Activated T-cell treated with anti-CD3 and anti-CD28 coated beads, Interleukin-2, amount 50 U/mL, for 48 hours (primary cell): ENCODE measurements around the gene ZNF30.
"Not testable (repeated sequence)": the region's sequence is repeated elsewhere in the genome, so short reads cannot be mapped to it uniquely, and the experiment has no call there.

Experiments used
- DNase-seq, 2 experiments: peaks; one replicate each; pipeline ENCODE4 v3.0.0-alpha.2; 2020

The ZNF30 gene

DNA sequence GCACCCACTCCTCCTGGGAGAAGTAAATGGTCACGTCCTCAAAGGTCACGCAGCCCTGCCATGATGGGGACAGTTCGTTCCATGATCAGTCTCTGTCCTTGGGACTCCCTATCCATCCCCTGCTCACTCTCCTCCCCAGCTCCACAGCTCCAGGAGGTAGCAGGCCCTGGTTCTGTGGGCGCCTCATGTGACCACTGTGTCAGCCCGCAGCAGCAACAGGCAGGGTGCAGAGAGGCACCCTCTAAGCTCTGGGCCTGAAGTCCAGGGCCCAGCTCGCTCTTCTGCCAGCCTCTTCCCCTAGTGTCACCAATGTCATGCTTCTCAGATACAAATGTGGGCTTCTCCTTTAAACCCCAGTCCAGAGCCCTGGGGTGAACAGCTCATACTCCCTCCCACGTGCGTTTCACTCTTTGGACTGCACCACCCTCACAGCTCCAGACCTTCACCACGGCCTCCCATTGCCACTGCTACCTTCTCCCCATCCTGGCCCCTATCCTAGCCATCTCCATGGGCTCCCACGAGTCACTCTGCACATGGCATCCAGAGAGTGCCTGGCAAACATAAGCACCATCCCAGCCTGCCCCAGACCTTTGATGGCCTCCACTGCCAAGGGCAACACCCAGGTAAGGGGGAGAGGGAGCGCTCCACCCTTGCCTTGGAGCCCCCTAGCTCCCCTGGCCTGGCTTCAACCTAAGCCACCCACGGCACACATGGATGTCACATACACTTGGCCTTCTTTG lies 34.4 kb downstream of the ZNF30 start:
- DNase-seq, result no peak

DNA sequence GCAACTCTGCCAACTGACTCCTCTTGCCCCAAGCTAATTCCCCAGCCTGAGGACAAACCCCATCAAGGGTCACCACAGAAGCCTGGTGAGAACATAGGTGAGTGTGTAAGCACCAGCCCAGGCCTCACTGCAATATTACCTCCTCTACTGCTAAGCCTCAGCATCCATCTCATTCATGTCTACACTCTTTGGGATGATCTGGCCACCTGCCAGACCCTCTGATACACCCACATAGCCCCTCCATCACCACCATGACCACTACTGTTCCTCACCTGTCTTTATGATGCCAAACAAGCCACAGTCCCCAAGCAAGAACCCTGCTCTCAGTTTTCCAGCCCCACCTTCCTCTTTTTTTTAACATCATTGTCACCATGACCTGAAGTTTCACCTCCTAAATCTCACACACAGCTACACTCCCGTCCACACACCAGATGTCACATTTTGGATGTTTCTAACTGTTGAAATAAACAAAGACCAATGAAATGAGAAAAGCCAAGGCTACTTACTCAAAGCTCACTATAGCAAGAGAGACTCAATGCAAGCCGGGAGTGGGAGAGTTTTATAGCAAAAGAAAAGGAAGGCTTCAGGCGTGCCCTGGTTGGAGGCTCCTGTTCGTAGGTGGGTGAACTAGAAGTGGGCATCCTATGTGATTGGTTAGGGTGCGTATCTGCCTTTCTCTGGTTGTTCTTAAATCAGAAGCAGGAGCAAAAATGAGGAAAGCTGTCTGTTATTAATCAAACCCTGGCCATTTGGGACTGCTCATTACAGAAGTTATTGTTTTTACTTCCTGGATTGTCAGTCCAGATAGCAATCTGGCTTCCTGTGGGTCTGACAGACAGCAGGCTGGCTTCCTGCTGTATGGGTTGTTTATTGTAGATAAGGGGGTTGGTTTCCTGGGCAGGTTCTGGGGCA lies 35.3 kb downstream of the ZNF30 start:
- DNase-seq, result no peak

DNA sequence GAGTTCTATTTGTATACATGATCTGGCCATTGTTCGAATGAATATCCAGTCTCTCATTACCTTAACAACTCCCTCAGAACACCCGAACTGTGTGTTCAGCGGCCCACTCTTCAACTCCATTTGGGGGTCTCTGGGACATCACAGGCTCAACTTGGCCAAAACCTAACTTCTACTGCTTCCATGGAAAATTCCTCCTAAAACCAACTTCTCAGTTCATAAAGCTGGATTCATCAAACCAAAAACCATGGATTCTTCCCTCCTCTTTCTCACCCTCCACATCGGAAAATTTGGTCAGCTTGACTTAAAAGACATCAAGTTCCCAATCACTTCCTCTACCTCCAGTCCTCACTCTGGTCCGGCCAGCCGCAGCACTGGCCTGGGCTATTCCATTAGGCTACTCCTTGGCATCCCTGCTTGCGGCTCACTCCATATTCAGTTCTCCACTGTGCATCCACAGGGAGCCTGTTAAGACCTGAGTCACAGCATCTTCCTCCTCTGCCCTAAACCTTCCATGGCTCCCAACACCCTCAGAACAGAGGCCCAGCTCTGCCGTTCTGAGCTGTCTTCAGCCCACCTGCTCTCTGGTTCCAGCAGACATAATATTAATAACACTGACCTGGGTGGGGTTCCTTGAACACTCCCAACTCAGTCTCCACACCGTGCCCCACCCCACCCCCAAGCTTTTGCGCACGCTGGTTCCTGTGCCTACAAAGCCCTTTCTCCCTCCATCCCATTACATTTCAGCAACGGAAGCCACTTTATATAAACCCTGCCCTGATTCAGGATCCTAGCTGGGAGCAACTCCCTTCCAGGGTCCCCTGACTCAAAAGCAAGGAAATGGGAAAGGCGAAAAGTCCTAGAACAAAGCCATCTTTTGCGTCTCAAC lies 36.2 kb downstream of the ZNF30 start:
- peak; percentile 34 to 41 for DNase-seq

DNA sequence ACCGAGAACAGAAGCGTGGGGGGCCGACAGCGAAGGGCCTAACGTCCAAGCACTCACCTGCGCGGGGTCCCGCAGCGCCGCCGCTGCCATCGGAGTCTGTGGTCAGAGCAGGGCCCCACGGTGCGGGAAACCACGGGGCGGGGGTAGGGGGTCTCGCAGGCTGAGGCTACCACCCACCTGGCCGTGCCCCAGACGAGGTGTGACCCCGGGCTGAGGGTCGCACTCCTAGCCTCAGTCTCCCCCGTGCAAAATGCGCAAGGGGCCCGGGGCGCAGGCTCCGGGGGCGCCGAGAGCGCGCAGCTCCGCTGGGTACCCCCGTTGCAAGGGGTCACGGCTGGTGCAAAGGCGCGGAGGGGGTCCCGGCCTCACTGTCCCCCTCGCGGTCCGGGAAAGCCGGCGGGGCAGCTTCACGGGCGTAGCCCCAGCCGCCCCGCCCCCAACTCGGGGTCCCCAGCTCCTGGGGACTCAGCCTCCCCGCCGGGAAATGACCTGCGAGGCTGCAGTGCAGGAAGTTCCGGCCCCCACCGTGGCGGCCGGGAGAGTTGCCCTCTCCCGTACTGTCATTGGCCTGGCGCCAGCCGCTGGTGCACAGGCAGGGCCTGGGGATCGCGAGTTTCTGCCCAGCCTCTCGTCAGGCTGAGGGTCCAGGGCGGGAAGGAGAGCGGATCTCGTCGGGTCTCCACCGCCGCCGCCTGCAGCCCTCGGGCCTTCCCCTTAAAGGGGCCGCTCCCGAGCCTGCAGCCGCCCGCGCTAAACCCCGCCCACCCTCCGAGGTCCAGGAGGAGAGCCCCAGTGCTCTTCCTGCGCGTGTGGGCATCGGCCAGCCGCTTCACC lies 37.1 kb downstream of the ZNF30 start, which contains the start of gene ZNF792:
Gene ZNF792 (minus strand): TSS at position 657 of the 834 bp plus-strand sequence. CDS start 567 bp downstream, at position 90.
- DNase-seq, result peak; percentile 67 to 77

- DNase-seq, result no peak
These were observed 37.9 kb downstream of the ZNF30 start for GRCh38 chr19:34964598-34964997.

- not testable (repeated sequence) for DNase-seq
These were observed 38.8 kb downstream of the ZNF30 start for GRCh38 chr19:34965505-34965904.

GRCh38 chr19:34967551-34967950 lies 40.8 kb downstream of the ZNF30 start:
- DNase-seq, result no peak

GRCh38 chr19:34969721-34970120 lies 43.0 kb downstream of the ZNF30 start:
- no peak for DNase-seq

GRCh38 chr19:34970185-34970780 lies 43.6 kb downstream of the ZNF30 start:
- DNase-seq, result not testable (repeated sequence)

GRCh38 chr19:34972163-34972705 lies 45.5 kb downstream of the ZNF30 start:
- no peak for DNase-seq

- no peak for DNase-seq
These were observed 47.9 kb downstream of the ZNF30 start for GRCh38 chr19:34974646-34975045.

DNA sequence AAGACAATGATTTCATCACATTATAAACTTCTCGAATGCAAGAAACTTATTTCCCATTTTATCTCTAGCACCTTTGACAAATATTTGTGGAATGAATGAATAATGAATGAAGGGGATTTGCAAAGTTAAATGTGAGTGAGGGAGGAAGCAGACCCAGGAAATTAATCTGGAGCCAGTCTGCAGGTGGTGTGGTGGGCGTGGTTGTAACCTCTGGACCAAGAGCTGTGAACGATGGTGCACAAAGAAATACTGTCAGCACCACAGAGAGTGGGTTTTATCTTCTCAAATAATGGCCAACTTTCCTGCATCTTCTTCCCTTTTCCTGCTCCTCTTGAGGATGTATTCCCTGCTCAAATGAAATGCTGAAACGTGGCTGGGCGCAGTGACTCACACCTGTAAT lies 48.4 kb downstream of the ZNF30 start:
- peak in 1 of 2 experiments; percentile 17 for DNase-seq

GRCh38 chr19:34976611-34977010 lies 49.9 kb downstream of the ZNF30 start:
- peak in 1 of 2 experiments; percentile 17 for DNase-seq

GRCh38 chr19:34979819-34980640 lies 53.3 kb downstream of the ZNF30 start:
- DNase-seq, result no peak

DNA sequence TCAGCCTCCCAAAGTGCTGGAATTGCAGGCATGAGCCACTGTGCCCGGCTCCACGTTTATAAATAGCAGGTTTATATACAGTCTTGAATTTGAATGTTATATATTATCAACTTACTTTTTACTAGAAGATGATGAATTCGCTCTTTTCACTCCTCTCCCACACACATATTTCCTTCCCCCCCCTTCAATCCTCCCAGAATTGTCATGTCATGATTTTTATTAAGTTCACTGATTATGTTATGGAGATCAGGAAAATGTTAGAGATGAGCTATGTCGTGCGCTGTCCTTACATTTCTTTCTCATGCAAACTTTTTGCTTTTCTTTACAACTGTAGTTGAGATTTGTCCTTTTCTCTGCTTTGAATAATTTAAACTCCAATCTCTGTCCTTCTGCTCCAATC lies 55.6 kb downstream of the ZNF30 start:
- DNase-seq, result no peak

DNA sequence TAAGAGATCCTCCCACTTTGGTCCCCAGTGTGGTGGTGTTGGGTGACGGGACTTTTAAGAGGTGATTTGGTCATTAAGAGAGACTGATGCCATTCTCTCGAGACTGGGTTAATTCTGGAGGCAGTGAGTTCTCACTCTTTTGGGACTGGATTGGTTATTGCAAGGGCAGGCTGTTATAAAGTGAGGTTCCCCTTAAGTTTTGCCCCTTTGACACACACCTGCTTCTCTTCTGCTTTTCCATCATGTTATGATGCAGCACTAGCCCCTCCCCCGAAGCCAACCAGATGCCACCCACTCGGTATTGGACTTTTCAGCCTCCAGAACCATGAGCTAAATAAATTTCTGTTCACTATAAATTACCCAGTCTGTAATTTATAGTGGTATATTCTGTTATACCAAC lies 57.1 kb downstream of the ZNF30 start:
- no peak for DNase-seq

GRCh38 chr19:34984287-34984686 lies 57.6 kb downstream of the ZNF30 start:
- no peak for DNase-seq

DNA sequence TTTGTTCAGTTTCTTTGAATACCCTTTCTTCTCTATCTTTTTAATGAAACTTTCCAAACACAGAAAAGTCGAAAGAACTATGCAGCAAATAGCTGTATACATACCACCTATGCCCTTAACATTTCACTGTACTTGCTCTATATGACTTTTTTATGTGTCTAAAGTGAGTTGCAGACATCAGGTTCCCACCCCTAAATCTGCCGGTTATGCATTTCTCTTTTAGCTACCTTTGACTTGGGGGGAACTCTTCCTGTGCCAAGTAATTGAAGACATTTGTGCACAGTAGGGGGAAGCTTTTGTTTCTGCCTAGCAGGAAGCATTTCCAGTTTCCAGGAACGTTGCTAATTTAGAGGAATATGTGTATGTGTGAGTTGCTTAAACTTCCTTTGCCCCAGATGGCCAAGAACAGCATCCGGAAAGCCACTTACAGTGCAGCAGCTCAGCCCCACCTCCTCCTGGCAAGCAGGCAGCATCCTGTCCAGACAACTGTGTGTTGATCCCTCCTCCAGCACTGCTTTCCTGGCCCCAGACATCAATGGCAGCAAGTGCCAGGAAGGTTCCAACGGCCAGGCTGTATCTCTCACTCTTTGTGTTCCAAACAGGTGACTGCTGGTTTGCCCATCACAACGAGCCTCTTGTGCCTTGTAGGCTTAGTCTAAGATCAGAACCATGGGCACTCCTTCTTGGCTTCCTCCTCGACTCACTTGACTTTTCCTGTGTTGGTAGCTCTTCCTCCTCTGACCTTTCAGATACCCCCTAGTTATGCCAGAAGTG lies 58.7 kb downstream of the ZNF30 start:
- peak; percentile 54 to 65 for DNase-seq

DNA sequence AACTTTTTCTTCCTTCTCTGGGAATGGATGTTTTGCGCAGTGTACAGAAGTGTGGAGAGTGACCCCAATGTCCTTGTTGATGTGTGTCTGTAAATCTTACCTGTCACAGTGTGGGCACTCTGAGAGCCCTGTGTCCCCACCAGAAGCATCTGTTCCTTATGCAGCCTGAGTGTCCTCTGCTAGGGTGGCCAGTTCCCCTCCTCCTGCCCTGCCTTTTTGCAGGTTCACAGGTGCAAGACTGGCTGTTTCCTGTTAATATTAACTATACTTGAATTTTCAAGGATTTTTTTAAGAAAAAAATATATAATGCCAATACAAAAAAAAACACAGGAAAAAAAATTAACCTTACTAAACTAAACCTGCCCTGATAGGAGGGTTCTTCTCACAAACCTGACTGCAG lies 61.4 kb downstream of the ZNF30 start:
- DNase-seq, result no peak
